ENCODE results near the gene TUBB4A.
A peak's percentile ranks its signal among the peaks of the same experiment; 100 is the strongest.

The TUBB4A gene

DNA sequence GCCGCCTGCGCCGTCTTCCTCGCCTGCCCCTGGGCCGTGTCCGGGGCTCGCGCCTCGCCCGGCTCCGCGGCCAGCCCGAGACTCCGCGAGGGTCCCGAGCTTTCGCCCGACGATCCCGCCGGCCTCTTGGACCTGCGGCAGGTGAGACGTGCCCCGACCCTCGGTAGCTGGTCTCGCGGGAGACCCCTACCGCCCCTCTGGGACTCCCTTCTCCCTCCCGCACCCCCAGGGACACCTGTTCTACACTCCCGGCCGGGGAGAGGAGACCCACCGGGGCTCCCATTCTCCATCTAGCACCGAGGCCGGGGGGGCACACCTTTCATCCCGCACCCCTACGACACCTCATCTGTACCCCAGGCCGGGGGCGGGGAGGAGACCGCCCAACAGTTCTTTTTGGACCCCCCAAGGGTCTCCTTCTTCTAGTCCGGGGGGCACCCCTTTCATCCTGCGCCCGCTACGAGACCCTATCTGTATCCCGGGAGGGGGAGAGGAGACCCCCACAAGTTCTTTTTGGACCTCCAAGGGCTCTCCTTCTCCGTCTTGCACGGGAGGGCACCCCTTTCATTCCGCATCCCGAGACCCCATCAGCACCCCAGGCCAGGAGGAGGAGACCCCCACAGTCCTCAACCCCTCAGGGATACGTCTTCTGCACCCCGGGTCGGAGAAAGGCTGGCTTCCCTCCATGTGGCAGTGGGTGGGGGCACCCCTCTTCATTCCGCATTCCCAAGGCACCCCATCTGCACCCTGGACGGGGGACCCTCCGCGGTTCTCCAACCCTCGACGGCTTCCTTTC lies 29.2 kb upstream of the TUBB4A start:
- Histone ChIP-seq H3K27me3 (ENCODE audit: insufficient read depth, low read length) (no peaks in the 10 kb centered on the region), H3K9me3 (ENCODE audit: low read length) (no peaks in the 10 kb centered on the region), H3K36me3 (ENCODE audit: insufficient read depth, low read length) (peaks cover 43% of the 10 kb centered on the region), H3K79me2 (ENCODE audit: insufficient read depth, low read length) (peaks cover 20% of the 10 kb centered on the region), H3K9ac (ENCODE audit: low read length) (peak overlapping the region; percentile 99), H3K27ac (ENCODE audit: low read depth, low read length, poor library complexity, severe bottlenecking) (peak overlapping the region; percentile 98), H3K4me3 (ENCODE audit: low read depth, low read length, poor library complexity, severe bottlenecking) (peak overlapping the region; percentile 100), H4K20me1 (ENCODE audit: insufficient read depth, low read length) (no peaks in the 10 kb centered on the region), H3F3A (ENCODE audit: insufficient read depth, low read length) (peaks cover 14% of the 10 kb centered on the region), H3K4me2 (ENCODE audit: low read length) (peak overlapping the region; percentile 95), H2AFZ (ENCODE audit: low read length) (no peak overlapping the region), H3K4me1 (ENCODE audit: insufficient read depth, low read length, severe bottlenecking) (peaks cover 62% of the 10 kb centered on the region), H3K9me2 (ENCODE audit: low read depth, low read length) (no peaks in the 10 kb centered on the region)
- no peak for TF ChIP-seq EZH2 (IDR thresholded peaks at IDR 0.05; ENCODE audit: borderline replicate concordance, low read length)
- TF ChIP-seq, protein P1, sequence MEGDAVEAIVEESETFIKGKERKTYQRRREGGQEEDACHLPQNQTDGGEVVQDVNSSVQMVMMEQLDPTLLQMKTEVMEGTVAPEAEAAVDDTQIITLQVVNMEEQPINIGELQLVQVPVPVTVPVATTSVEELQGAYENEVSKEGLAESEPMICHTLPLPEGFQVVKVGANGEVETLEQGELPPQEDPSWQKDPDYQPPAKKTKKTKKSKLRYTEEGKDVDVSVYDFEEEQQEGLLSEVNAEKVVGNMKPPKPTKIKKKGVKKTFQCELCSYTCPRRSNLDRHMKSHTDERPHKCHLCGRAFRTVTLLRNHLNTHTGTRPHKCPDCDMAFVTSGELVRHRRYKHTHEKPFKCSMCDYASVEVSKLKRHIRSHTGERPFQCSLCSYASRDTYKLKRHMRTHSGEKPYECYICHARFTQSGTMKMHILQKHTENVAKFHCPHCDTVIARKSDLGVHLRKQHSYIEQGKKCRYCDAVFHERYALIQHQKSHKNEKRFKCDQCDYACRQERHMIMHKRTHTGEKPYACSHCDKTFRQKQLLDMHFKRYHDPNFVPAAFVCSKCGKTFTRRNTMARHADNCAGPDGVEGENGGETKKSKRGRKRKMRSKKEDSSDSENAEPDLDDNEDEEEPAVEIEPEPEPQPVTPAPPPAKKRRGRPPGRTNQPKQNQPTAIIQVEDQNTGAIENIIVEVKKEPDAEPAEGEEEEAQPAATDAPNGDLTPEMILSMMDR (IDR thresholded peaks at IDR 0.05; ENCODE audit: low read length): no peak

DNA sequence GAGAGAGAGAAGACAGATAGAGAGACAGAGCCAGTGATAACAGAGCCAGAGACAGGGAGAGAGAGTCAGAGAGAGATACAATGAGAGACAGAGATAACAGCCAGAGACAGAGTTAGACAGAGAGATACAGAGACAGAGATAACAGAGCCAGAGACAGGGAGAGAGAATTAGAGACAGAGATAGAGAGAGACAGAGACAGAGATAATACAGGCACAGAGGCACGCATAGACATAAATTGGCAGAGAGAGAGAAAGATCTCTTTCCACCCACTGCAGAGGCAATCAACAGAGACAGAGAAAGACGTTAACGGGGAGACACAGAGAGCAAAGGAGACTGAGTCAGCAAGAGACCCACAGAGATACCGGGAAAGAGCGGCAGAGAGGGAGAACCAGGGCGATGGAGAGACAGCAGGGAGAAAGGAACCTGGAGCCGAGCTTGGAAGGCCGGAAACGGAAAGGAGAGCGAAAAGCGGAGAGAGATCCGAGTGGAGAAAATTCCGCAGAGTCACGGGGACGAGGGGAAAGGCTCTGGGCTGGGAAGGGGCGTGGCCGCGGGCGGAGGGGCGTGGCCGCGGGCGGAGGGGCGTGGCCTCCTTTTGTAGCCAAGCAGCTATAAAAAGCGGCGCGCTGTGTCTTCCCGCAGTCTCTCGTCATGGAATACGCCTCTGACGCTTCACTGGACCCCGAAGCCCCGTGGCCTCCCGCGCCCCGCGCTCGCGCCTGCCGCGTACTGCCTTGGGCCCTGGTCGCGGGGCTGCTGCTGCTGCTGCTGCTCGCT lies 28.5 kb upstream of the TUBB4A start, which contains the start of gene TNFSF9:
Gene TNFSF9, plus strand, starts transcription at position 641 of the 777 bp plus-strand sequence. Its CDS starts 11 bp downstream, at position 652.
- Histone ChIP-seq H3F3A (ENCODE audit: insufficient read depth, low read length) (peaks cover 10% of the 10 kb centered on the region), H3K36me3 (ENCODE audit: insufficient read depth, low read length) (peaks cover 36% of the 10 kb centered on the region), H4K20me1 (ENCODE audit: insufficient read depth, low read length) (no peaks in the 10 kb centered on the region), H3K4me1 (ENCODE audit: insufficient read depth, low read length, severe bottlenecking) (peaks cover 54% of the 10 kb centered on the region), H3K27me3 (ENCODE audit: insufficient read depth, low read length) (no peaks in the 10 kb centered on the region), H3K79me2 (ENCODE audit: insufficient read depth, low read length) (peaks cover 20% of the 10 kb centered on the region), H2AFZ (ENCODE audit: low read length) (no peak within 1 kb of the TSS), H3K9ac (ENCODE audit: low read length) (peak within 1 kb of the TSS; percentile 99), H3K9me3 (ENCODE audit: low read length) (no peaks in the 10 kb centered on the region), H3K4me3 (ENCODE audit: low read depth, low read length, poor library complexity, severe bottlenecking) (peak within 1 kb of the TSS; percentile 100), H3K9me2 (ENCODE audit: low read depth, low read length) (no peaks in the 10 kb centered on the region), H3K4me2 (ENCODE audit: low read length) (peak within 1 kb of the TSS; percentile 95), H3K27ac (ENCODE audit: low read depth, low read length, poor library complexity, severe bottlenecking) (peak within 1 kb of the TSS; percentile 98)
- no peak for TF ChIP-seq EZH2 (IDR thresholded peaks at IDR 0.05; ENCODE audit: borderline replicate concordance, low read length)
- TF ChIP-seq, protein P1 (IDR thresholded peaks at IDR 0.05; ENCODE audit: low read length): no peak

DNA sequence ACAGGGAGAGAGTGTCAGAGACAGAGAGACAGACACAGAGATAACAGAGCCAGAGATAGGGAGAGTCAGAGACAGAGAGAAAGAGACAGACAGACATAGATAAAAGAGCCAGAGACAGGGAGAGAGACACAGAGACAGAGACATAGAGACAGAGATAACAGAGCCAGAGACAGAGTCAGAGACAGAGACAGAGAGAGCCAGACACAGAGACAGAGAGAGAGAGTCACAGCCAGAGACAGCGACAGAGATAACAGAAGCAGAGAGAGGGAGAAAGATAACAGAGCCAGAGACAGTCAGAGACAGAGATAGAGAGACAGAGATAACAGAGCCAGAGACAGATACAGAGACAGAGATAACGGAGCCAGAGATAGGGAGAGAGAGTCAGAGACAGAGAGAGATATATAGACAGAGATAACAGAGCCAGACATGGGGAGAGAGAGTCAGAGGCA lies 27.9 kb upstream of the TUBB4A start:
- peaks cover 31% of the 10 kb centered on the region for H3K36me3 ChIP-seq (ENCODE audit: insufficient read depth, low read length)
- peak overlapping the region; percentile 99 for H3K9ac ChIP-seq (ENCODE audit: low read length)
- H3K9me3 ChIP-seq (ENCODE audit: low read length): no peaks in the 10 kb centered on the region
- no peaks in the 10 kb centered on the region for H3K9me2 ChIP-seq (ENCODE audit: low read depth, low read length)
- peak overlapping the region; percentile 100 for H3K4me3 ChIP-seq (ENCODE audit: low read depth, low read length, poor library complexity, severe bottlenecking)
- H4K20me1 ChIP-seq (ENCODE audit: insufficient read depth, low read length): no peaks in the 10 kb centered on the region
- peaks cover 20% of the 10 kb centered on the region for H3K79me2 ChIP-seq (ENCODE audit: insufficient read depth, low read length)
- H3K27me3 ChIP-seq (ENCODE audit: insufficient read depth, low read length): no peaks in the 10 kb centered on the region
- peak overlapping the region; percentile 95 for H3K4me2 ChIP-seq (ENCODE audit: low read length)
- peaks cover 51% of the 10 kb centered on the region for H3K4me1 ChIP-seq (ENCODE audit: insufficient read depth, low read length, severe bottlenecking)
- no peak overlapping the region for H2AFZ ChIP-seq (ENCODE audit: low read length)
- H3F3A ChIP-seq (ENCODE audit: insufficient read depth, low read length): peaks cover 6% of the 10 kb centered on the region
- TF ChIP-seq EZH2 (IDR thresholded peaks at IDR 0.05; ENCODE audit: borderline replicate concordance, low read length): no peak
- TF ChIP-seq, protein P1 (IDR thresholded peaks at IDR 0.05; ENCODE audit: low read length): no peak
- peak overlapping the region; percentile 98 for H3K27ac ChIP-seq (ENCODE audit: low read depth, low read length, poor library complexity, severe bottlenecking)
